ENCODE results near the gene AKR7A2.

AKR7A2 gene

DNA sequence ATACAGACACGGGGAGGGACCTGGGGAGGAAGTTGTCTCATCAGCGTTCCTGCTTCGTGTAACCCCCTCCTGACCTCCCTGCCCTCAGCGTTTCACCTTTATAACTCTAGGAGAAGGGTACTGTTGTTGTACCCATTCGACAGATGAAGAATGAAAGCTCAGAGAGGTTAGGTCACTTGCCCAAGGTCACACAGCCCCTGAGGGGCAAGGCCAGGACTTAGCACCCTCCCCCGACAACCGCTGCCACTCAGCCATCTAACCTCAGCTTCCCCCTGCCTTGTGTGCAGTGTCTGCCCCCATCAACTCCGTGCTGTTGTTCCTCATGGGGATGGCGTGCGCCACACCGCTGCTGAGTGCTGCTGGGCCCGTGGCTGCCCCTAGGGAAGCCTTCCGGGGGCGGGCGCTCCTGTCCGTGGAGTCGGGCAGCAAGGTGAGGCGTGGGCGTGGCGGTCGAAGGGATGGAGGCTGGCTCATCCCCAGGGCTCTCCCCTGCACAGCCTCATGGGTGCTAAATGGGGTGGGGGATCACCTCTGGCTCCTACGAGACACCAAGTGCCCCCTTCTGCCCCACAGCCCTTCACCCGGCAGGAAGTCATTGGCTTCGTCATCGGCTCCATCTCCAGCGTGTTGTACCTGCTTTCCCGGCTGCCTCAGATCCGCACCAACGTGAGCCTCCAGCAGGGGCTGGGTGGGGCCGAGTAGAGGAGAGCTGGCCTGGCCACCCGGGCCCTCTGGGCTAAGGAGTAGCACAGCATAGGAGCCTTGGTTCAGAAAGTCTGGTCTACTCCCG lies 14.2 kb upstream of the AKR7A2 start:
- no peaks in the 10 kb centered on the region for H4K20me1 ChIP-seq (ENCODE audit: low read depth, low read length)
- no peaks in the 10 kb centered on the region for H3K36me3 ChIP-seq (ENCODE audit: low read length)
- H3K9ac ChIP-seq (ENCODE audit: low read length): no peak overlapping the region
- H3K4me3 ChIP-seq (ENCODE audit: insufficient read depth, low read length, poor library complexity, severe bottlenecking): no peak overlapping the region
- H3K27me3 ChIP-seq (ENCODE audit: low read length): no peaks in the 10 kb centered on the region
- no peak overlapping the region for H3K4me2 ChIP-seq (ENCODE audit: low read depth, low read length, poor library complexity, severe bottlenecking)
- H3K9me3 ChIP-seq (ENCODE audit: insufficient read depth, low read length): no peaks in the 10 kb centered on the region
- H3K9me2 ChIP-seq (replicated peaks; ENCODE audit: insufficient read depth, low read length): no peaks in the 10 kb centered on the region
- H3K27ac ChIP-seq (ENCODE audit: low read depth, low read length): no peak overlapping the region
- no peaks in the 10 kb centered on the region for H3F3A ChIP-seq (ENCODE audit: insufficient read depth)
- H2AFZ ChIP-seq (ENCODE audit: low read depth, low read length, severe bottlenecking): no peak overlapping the region
- TF ChIP-seq, protein P1, sequence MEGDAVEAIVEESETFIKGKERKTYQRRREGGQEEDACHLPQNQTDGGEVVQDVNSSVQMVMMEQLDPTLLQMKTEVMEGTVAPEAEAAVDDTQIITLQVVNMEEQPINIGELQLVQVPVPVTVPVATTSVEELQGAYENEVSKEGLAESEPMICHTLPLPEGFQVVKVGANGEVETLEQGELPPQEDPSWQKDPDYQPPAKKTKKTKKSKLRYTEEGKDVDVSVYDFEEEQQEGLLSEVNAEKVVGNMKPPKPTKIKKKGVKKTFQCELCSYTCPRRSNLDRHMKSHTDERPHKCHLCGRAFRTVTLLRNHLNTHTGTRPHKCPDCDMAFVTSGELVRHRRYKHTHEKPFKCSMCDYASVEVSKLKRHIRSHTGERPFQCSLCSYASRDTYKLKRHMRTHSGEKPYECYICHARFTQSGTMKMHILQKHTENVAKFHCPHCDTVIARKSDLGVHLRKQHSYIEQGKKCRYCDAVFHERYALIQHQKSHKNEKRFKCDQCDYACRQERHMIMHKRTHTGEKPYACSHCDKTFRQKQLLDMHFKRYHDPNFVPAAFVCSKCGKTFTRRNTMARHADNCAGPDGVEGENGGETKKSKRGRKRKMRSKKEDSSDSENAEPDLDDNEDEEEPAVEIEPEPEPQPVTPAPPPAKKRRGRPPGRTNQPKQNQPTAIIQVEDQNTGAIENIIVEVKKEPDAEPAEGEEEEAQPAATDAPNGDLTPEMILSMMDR (IDR thresholded peaks at IDR 0.05; ENCODE audit: insufficient read depth, low read length, poor library complexity, severe bottlenecking): no peak
- TF ChIP-seq EZH2phosphoT487 (conservative IDR thresholded peaks at IDR 0.05; ENCODE audit: low read length): no peak
- H3K79me2 ChIP-seq (ENCODE audit: insufficient read depth, low read length): no peaks in the 10 kb centered on the region

DNA sequence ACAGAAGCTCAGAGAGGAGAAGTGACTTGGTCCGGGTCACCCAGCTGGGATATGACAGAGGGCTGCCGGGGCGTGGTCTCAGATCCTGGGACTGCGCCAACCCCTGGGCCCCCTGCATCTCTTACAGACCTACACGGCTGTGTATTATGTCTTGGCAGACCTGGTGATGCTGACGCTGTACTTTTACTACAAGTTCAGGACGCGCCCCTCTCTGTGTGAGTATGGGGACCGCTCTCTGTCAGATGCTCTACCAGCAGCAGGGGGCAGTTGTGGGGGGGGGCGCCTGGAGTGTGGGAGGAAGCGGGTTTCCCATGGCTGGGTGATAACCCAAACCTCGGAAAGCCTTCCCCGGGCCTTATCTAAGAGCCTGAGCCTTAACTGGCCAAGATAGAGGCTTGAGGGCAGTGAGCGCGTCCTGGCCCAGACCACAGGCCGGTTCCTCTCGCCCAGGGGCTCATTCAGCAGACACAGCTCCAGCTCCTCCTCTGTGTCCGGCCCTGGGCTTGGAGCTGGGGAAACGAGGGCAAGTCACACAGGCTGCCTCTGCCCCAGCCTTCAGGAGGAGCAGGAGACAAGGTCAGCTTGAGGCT lies 13.5 kb upstream of the AKR7A2 start:
- H3K9me3 ChIP-seq (ENCODE audit: insufficient read depth, low read length): no peaks in the 10 kb centered on the region
- no peak overlapping the region for H3K4me2 ChIP-seq (ENCODE audit: low read depth, low read length, poor library complexity, severe bottlenecking)
- H3K9me2 ChIP-seq (replicated peaks; ENCODE audit: insufficient read depth, low read length): no peaks in the 10 kb centered on the region
- no peaks in the 10 kb centered on the region for H3K27me3 ChIP-seq (ENCODE audit: low read length)
- TF ChIP-seq, protein P1 (IDR thresholded peaks at IDR 0.05; ENCODE audit: insufficient read depth, low read length, poor library complexity, severe bottlenecking): no peak
- TF ChIP-seq EZH2phosphoT487 (conservative IDR thresholded peaks at IDR 0.05; ENCODE audit: low read length): no peak
- no peaks in the 10 kb centered on the region for H3K36me3 ChIP-seq (ENCODE audit: low read length)
- no peak overlapping the region for H3K9ac ChIP-seq (ENCODE audit: low read length)
- no peak overlapping the region for H3K4me3 ChIP-seq (ENCODE audit: insufficient read depth, low read length, poor library complexity, severe bottlenecking)
- H2AFZ ChIP-seq (ENCODE audit: low read depth, low read length, severe bottlenecking): no peak overlapping the region
- H3K27ac ChIP-seq (ENCODE audit: low read depth, low read length): no peak overlapping the region
- no peaks in the 10 kb centered on the region for H3K79me2 ChIP-seq (ENCODE audit: insufficient read depth, low read length)
- H4K20me1 ChIP-seq (ENCODE audit: low read depth, low read length): no peaks in the 10 kb centered on the region
- no peaks in the 10 kb centered on the region for H3F3A ChIP-seq (ENCODE audit: insufficient read depth)

DNA sequence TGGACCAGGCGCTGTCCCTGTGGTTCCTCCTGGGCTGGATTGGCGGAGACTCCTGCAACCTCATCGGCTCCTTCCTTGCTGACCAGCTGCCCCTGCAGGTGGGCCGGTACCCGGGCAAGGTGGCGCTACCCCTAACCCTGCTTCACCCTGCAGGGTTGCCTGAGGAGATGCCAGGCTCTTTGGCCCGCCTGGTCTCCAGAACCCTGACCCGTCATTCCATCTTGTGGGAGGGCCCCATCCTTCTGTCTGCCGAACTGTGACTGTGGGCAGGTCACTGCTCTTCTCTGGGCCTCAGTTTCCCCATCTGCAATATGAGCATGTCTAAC lies 12.7 kb upstream of the AKR7A2 start:
- TF ChIP-seq EZH2phosphoT487 (conservative IDR thresholded peaks at IDR 0.05; ENCODE audit: low read length): no peak
- TF ChIP-seq, protein P1 (IDR thresholded peaks at IDR 0.05; ENCODE audit: insufficient read depth, low read length, poor library complexity, severe bottlenecking): no peak
- no peak overlapping the region for H3K4me3 ChIP-seq (ENCODE audit: insufficient read depth, low read length, poor library complexity, severe bottlenecking)
- H3F3A ChIP-seq (ENCODE audit: insufficient read depth): no peaks in the 10 kb centered on the region
- no peaks in the 10 kb centered on the region for H3K9me3 ChIP-seq (ENCODE audit: insufficient read depth, low read length)
- H3K27me3 ChIP-seq (ENCODE audit: low read length): no peaks in the 10 kb centered on the region
- H3K4me2 ChIP-seq (ENCODE audit: low read depth, low read length, poor library complexity, severe bottlenecking): no peak overlapping the region
- H3K79me2 ChIP-seq (ENCODE audit: insufficient read depth, low read length): no peaks in the 10 kb centered on the region
- no peaks in the 10 kb centered on the region for H3K36me3 ChIP-seq (ENCODE audit: low read length)
- H3K27ac ChIP-seq (ENCODE audit: low read depth, low read length): no peak overlapping the region
- H3K9me2 ChIP-seq (replicated peaks; ENCODE audit: insufficient read depth, low read length): no peaks in the 10 kb centered on the region
- H3K9ac ChIP-seq (ENCODE audit: low read length): no peak overlapping the region
- H2AFZ ChIP-seq (ENCODE audit: low read depth, low read length, severe bottlenecking): no peak overlapping the region
- H4K20me1 ChIP-seq (ENCODE audit: low read depth, low read length): no peaks in the 10 kb centered on the region
